PFSK-1 (cell line): ENCODE data around the gene LARP4B.

Experiments used
- FOXP2 ChIP-seq: optimal IDR thresholded peaks from 2 replicates; pipeline ENCODE3; 2011; ENCODE audit warnings: borderline replicate concordance, control low read depth, inconsistent platforms; ENCODE audit not compliant: insufficient read depth; ENCODE audit errors: extremely low read length, extremely low read depth
- POLR2AphosphoS5 ChIP-seq: IDR thresholded peaks from 2 replicates; pipeline ENCODE4 v1.6.1; 2012; ENCODE audit warnings: low read depth, mild to moderate bottlenecking, control low read depth, low read length, moderate library complexity
- REST ChIP-seq, 2 experiments: IDR thresholded peaks; 2 replicates each; pipeline versions ENCODE4 v1.6.1 to v1.8.0; 2011 to 2012; ENCODE audit warnings: low read depth in 2 of 2, low read length in 2 of 2, control low read depth in 1 of 2, inconsistent platforms in 1 of 2, mild to moderate bottlenecking in 1 of 2, moderate library complexity in 1 of 2; ENCODE audit not compliant: insufficient read depth in 1 of 2
- SIN3A ChIP-seq: IDR thresholded peaks from 2 replicates; pipeline ENCODE4 v1.6.1; 2012; ENCODE audit warnings: mild to moderate bottlenecking, low read length, moderate library complexity, borderline replicate concordance; ENCODE audit not compliant: insufficient read depth
- TAF1 ChIP-seq: IDR thresholded peaks from 2 replicates; pipeline ENCODE4 v1.6.1; 2012; ENCODE audit warnings: low read length, control low read depth, borderline replicate concordance; ENCODE audit not compliant: insufficient read depth

Gene LARP4B

GRCh38 chr10:767794-768193 is 163.7 kb downstream of the LARP4B start:
- no peak for TF ChIP-seq POLR2AphosphoS5

- no peak for TF ChIP-seq POLR2AphosphoS5
- no peak for TF ChIP-seq SIN3A
- TF ChIP-seq TAF1, result no peak
- no peak for TF ChIP-seq FOXP2
These were observed 164.3 kb downstream of the LARP4B start for GRCh38 chr10:767211-767610.

GRCh38 chr10:761376-761775 is 170.1 kb downstream of the LARP4B start:
- no peak for TF ChIP-seq REST (IDR thresholded peaks at IDR 0.05; ENCODE audit: insufficient read depth in 1 of 2, low read depth in 2 of 2, low read length in 2 of 2)
- TF ChIP-seq POLR2AphosphoS5, result no peak
- TF ChIP-seq SIN3A, result no peak
- no peak for TF ChIP-seq FOXP2
- no peak for TF ChIP-seq TAF1

- TF ChIP-seq SIN3A (no peak), POLR2AphosphoS5 (no peak), TAF1 (no peak), FOXP2 (no peak), REST (IDR thresholded peaks at IDR 0.05; ENCODE audit: insufficient read depth in 1 of 2, low read depth in 2 of 2, low read length in 2 of 2) (no peak)
These were observed 170.9 kb downstream of the LARP4B start for GRCh38 chr10:760622-761021.

- TF ChIP-seq REST (IDR thresholded peaks at IDR 0.05; ENCODE audit: insufficient read depth in 1 of 2, low read depth in 2 of 2, low read length in 2 of 2) (no peak), SIN3A (no peak)
These were observed 171.5 kb downstream of the LARP4B start for GRCh38 chr10:759898-760477.
